GM12865 (cell line): ENCODE results near the gene CDT1.

Experiments used
- DNase-seq: peaks from one replicate; pipeline ENCODE4 v3.0.0; 2010; ENCODE audit warnings: low read depth
- H3K4me3 ChIP-seq: 2 replicates; pipeline ENCODE4 v1.5.1; 2011; ENCODE audit warnings: mild to moderate bottlenecking, low read depth, low read length, control low read depth
- CTCF ChIP-seq: IDR thresholded peaks from 2 replicates; pipeline ENCODE4 v1.5.1; 2011; ENCODE audit warnings: low read length, control low read depth, low read depth, inconsistent platforms; ENCODE audit not compliant: insufficient read depth; ENCODE audit errors: missing control alignments

Gene CDT1

GRCh38 chr16:88855176-88855575 lies 51.6 kb downstream of the CDT1 start:
- TF ChIP-seq CTCF, result no peak
- no peak for DNase-seq

GRCh38 chr16:88855736-88856121 lies 52.1 kb downstream of the CDT1 start:
- no peak for DNase-seq
- peak overlapping the region; percentile 50; the same call in 1 of the 2 replicates for H3K4me3 ChIP-seq
- no peak for TF ChIP-seq CTCF

More at GRCh38 chr16:88855176-88855575, 51.6 kb downstream of the CDT1 start:
- no peak overlapping the region for H3K4me3 ChIP-seq

- no peak for TF ChIP-seq CTCF
- no peak for DNase-seq
- peak overlapping the region; percentile 62 for H3K4me3 ChIP-seq
Observed at GRCh38 chr16:88856122-88856827, 52.7 kb downstream of the CDT1 start.

GRCh38 chr16:88856828-88857727 lies 53.5 kb downstream of the CDT1 start, which contains the start of the genes GALNS and TRAPPC2L:
Gene GALNS, minus strand, starts transcription at chr16:88856947. Its CDS starts 70 bp downstream, at chr16:88856877.
Gene TRAPPC2L, plus strand, starts transcription at chr16:88857127. Its CDS starts 24 bp downstream, at chr16:88857151.
- no peak for TF ChIP-seq CTCF
- peak; percentile 98 for DNase-seq
- H3K4me3 ChIP-seq, result peak within 1 kb of the TSS; percentile 99

- peak; percentile 86 for DNase-seq
- peak; percentile 83 for TF ChIP-seq CTCF
Observed at GRCh38 chr16:88857728-88858339, 54.2 kb downstream of the CDT1 start.

More at GRCh38 chr16:88857728-88858339, 54.2 kb downstream of the CDT1 start:
- H3K4me3 ChIP-seq, result peak overlapping the region; percentile 99
